MM.1S (cell line): Measurements from ENCODE around the gene CCDC88A.
A peak's percentile ranks its signal among the peaks of the same experiment; 100 is the strongest.

ENCODE experiments used
- DNase-seq: peaks from one replicate; pipeline ENCODE4 v3.0.0-alpha.2; 2015
- H2AFZ ChIP-seq: fragments of 300-600 bp; sonication (generic); 2 replicates; pipeline ENCODE4 v1.6.0; 2016; ENCODE audit warnings: antibody characterized with exemption, low read length
- H3F3A ChIP-seq: fragments of 300-600 bp; sonication (generic); 2 replicates; pipeline ENCODE4 v1.6.1; 2016; ENCODE audit warnings: mild to moderate bottlenecking, antibody characterized with exemption, low read length, moderate library complexity, mixed read lengths; ENCODE audit not compliant: insufficient read depth
- H3K27ac ChIP-seq: fragments of 300-600 bp; sonication (generic); 2 replicates; pipeline ENCODE4 v1.5.1; 2016; ENCODE audit warnings: mild to moderate bottlenecking, low read length
- H3K27me3 ChIP-seq: fragments of 300-600 bp; sonication (generic); replicated peaks from 2 replicates; pipeline ENCODE4 v1.6.0; 2016; ENCODE audit warnings: low read length; ENCODE audit not compliant: insufficient read depth
- H3K36me3 ChIP-seq: fragments of 300-600 bp; sonication (generic); replicated peaks from 2 replicates; pipeline ENCODE4 v1.6.1; 2016; ENCODE audit warnings: mild to moderate bottlenecking, low read length, mixed read lengths; ENCODE audit not compliant: insufficient read depth
- H3K4me1 ChIP-seq: fragments of 300-600 bp; sonication (generic); 2 replicates; pipeline ENCODE4 v1.6.1; 2016; ENCODE audit warnings: low read length, mixed read lengths
- H3K4me2 ChIP-seq: fragments of 300-600 bp; sonication (generic); 2 replicates; pipeline ENCODE4 v1.6.0; 2016; ENCODE audit warnings: low read depth, low read length
- H3K4me3 ChIP-seq: fragments of 300-600 bp; sonication (generic); 2 replicates; pipeline ENCODE4 v1.5.1; 2016; ENCODE audit warnings: low read length, mixed read lengths
- H3K79me2 ChIP-seq: fragments of 300-600 bp; sonication (generic); 2 replicates; pipeline ENCODE4 v1.6.1; 2016; ENCODE audit warnings: mixed run types, low read length, mixed read lengths
- H3K9ac ChIP-seq: fragments of 300-600 bp; sonication (generic); 2 replicates; pipeline ENCODE4 v1.6.1; 2016; ENCODE audit warnings: low read length, mixed read lengths
- H3K9me2 ChIP-seq: fragments of 300-600 bp; sonication (generic); replicated peaks from 2 replicates; pipeline ENCODE4 v1.6.1; 2016; ENCODE audit warnings: mild to moderate bottlenecking, low read length, mixed read lengths; ENCODE audit not compliant: insufficient read depth
- H3K9me3 ChIP-seq: fragments of 300-600 bp; sonication (generic); replicated peaks from 2 replicates; pipeline ENCODE4 v1.6.1; 2016; ENCODE audit warnings: mild to moderate bottlenecking, low read length, mixed read lengths; ENCODE audit not compliant: insufficient read depth
- H4K20me1 ChIP-seq: fragments of 300-600 bp; sonication (generic); 2 replicates; pipeline ENCODE4 v1.6.1; 2016; ENCODE audit warnings: mild to moderate bottlenecking, low read length, moderate library complexity, mixed read lengths; ENCODE audit not compliant: insufficient read depth
- CTCF ChIP-seq: fragments of 300-600 bp; sonication (generic); IDR thresholded peaks from 2 replicates; pipeline ENCODE4 v1.5.1; 2016; ENCODE audit warnings: antibody characterized with exemption, low read length, mixed read lengths
- EZH2 ChIP-seq: fragments of 300-600 bp; sonication (generic); optimal IDR thresholded peaks from 2 replicates; pipeline ENCODE3; 2017; ENCODE audit warnings: low read depth, mild to moderate bottlenecking, antibody characterized with exemption, low read length, mixed read lengths
- EZH2phosphoT487 ChIP-seq: fragments of 300-600 bp; sonication (generic); IDR thresholded peaks from 2 replicates; pipeline ENCODE4 v1.6.1; 2018; ENCODE audit warnings: antibody characterized with exemption, low read length

CCDC88A gene

GRCh38 chr2:55431982-55432627 is 12.4 kb upstream of the CCDC88A start:
- peak overlapping the region; percentile 27; the same call in 1 of the 2 replicates for H3K4me2 ChIP-seq
- peak; percentile 64 for DNase-seq

GRCh38 chr2:55430211-55430975 is 10.7 kb upstream of the CCDC88A start:
- no peak for DNase-seq
- no peaks in the 10 kb centered on the region for H4K20me1 ChIP-seq
- no peaks in the 10 kb centered on the region for H3K79me2 ChIP-seq
- no peak overlapping the region for H3K4me2 ChIP-seq
- no peaks in the 10 kb centered on the region for H3K9me3 ChIP-seq
- H3K27ac ChIP-seq, result no peak overlapping the region
- no peaks in the 10 kb centered on the region for H3K27me3 ChIP-seq
- no peak overlapping the region for H3K4me3 ChIP-seq
- no peaks in the 10 kb centered on the region for H3K36me3 ChIP-seq
- no peaks in the 10 kb centered on the region for H3F3A ChIP-seq
- no peak overlapping the region for H2AFZ ChIP-seq
- H3K9me2 ChIP-seq, result no peaks in the 10 kb centered on the region
- TF ChIP-seq EZH2 (no peak), EZH2phosphoT487 (no peak), CTCF (no peak)
- no peak overlapping the region for H3K9ac ChIP-seq
- H3K4me1 ChIP-seq, result peaks cover 6% of the 10 kb centered on the region

More at GRCh38 chr2:55431982-55432627, 12.4 kb upstream of the CCDC88A start:
- Histone ChIP-seq H3K9me2 (no peaks in the 10 kb centered on the region), H3K79me2 (no peaks in the 10 kb centered on the region), H3K4me1 (peaks cover 6% of the 10 kb centered on the region), H3F3A (no peaks in the 10 kb centered on the region), H3K27me3 (no peaks in the 10 kb centered on the region), H4K20me1 (no peaks in the 10 kb centered on the region), H3K4me3 (no peak overlapping the region), H3K27ac (no peak overlapping the region), H3K9me3 (no peaks in the 10 kb centered on the region), H3K9ac (no peak overlapping the region), H2AFZ (peak overlapping the region; percentile 50), H3K36me3 (no peaks in the 10 kb centered on the region)
- TF ChIP-seq EZH2, result no peak
- no peak for TF ChIP-seq EZH2phosphoT487
- TF ChIP-seq CTCF, result peak; percentile 69

- Histone ChIP-seq H3K9me3 (no peaks in the 10 kb centered on the region), H3K4me1 (peaks cover 6% of the 10 kb centered on the region), H3K36me3 (no peaks in the 10 kb centered on the region), H3F3A (no peaks in the 10 kb centered on the region), H3K27me3 (0 out of 2 replicates have a peak, but pooled peaks cover 2% of the 10 kb centered on the region), H3K9ac (no peak overlapping the region), H3K27ac (no peak overlapping the region), H3K4me2 (no peak overlapping the region), H4K20me1 (no peaks in the 10 kb centered on the region), H3K4me3 (no peak overlapping the region), H3K9me2 (no peaks in the 10 kb centered on the region), H3K79me2 (no peaks in the 10 kb centered on the region), H2AFZ (no peak overlapping the region)
- DNase-seq, result no peak
- TF ChIP-seq EZH2phosphoT487, result no peak
- no peak for TF ChIP-seq EZH2
- TF ChIP-seq CTCF, result no peak
Observed at GRCh38 chr2:55428258-55428657, 8.6 kb upstream of the CCDC88A start.
